Activated CD8-positive, alpha-beta T cell treated with anti-CD3 and anti-CD28 coated beads for 36 hours (primary cell): ENCODE results near the gene DCTN5. TPM values are rescaled to one million over a fixed set of nuclear protein-coding genes. Genes with fewer than 3 reads are reported as not detected.

Source experiments
- ATAC-seq: fragments of 200-7000 bp; cut with Tn5 transposase; one replicate; pipeline ENCODE4 v1.10.0; 2021; ENCODE audit warnings: mild to moderate bottlenecking, moderate library complexity
- CTCF ChIA-PET: fragments of 350-600 bp; sonication (Branson Sonifier 250); formaldehyde crosslinking; loops from one replicate; lab custom pipeline; 2021; ENCODE audit warnings: antibody characterized with exemption; lab: Charles Lee
- POLR2A ChIA-PET: fragments of 350-600 bp; sonication (Branson Sonifier 250); formaldehyde crosslinking; loops from one replicate; lab custom pipeline; 2021; ENCODE audit warnings: antibody characterized with exemption; lab: Charles Lee
- DNase-seq: peaks from one replicate; pipeline ENCODE4 v3.0.0-alpha.2; 2020
- H3K27ac Mint-ChIP-seq: one replicate; pipeline ENCODE4 v1.8.0; 2021; ENCODE audit warnings: mild to moderate bottlenecking, mixed read lengths
- H3K27me3 Mint-ChIP-seq: one replicate; pipeline ENCODE4 v1.8.0; 2021; ENCODE audit warnings: mixed read lengths
- H3K36me3 Mint-ChIP-seq: one replicate; pipeline ENCODE4 v1.8.0; 2021; ENCODE audit warnings: low read depth, mixed read lengths
- H3K4me1 Mint-ChIP-seq: one replicate; pipeline ENCODE4 v1.8.0; 2021; ENCODE audit warnings: low read depth, mixed read lengths
- H3K4me3 Mint-ChIP-seq: one replicate; pipeline ENCODE4 v1.8.0; 2021; ENCODE audit warnings: mild to moderate bottlenecking, moderate library complexity, mixed read lengths
- H3K9me3 Mint-ChIP-seq: one replicate; pipeline ENCODE4 v1.8.0; 2021; ENCODE audit warnings: mixed read lengths
- CTCF ChIP-seq: fragments of 200-600 bp; IDR thresholded peaks from one replicate; pipeline ENCODE4 v1.8.0; 2022; ENCODE audit warnings: antibody characterized with exemption, mild to moderate bottlenecking
- intact Hi-C: fragments of 100-400 bp; cut with micrococcal nuclease; formaldehyde crosslinking; loops from one replicate; pipeline ENCODE4 v1.10.0; 2022
- total RNA-seq, 2 experiments: library from RNA; stranded (reverse); gene quantifications; one replicate each; pipeline ENCODE4 v1.2.3, GENCODE V29; 2021

The DCTN5 gene
- total RNA-seq, 2 experiments from 2014 or later: 51.3 to 54.1 TPM

GRCh38 chr16:23668225-23668624 lies 27.0 kb downstream of the DCTN5 start:
- no peak overlapping the region for H3K4me3 Mint-ChIP-seq
- H3K4me1 Mint-ChIP-seq: peaks cover 19% of the 10 kb centered on the region

DNA sequence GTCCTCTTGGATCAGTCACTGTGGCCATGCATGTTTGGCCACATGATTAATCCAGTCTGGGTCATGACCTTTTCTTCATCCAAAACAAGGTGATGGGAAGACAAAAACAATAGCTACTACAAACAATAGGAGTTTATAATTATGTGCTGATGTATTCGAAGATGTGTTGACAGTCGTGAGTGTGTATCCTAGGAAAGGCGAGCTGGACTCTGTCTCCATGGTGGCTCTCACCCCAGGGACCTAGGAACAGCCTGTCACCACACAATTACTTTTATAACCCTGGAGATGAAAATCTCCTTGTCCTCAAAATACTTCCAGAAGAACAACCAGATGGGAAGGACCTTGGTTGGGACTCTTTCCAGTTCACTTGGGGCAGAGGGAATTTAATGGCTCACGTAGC lies 27.6 kb downstream of the DCTN5 start:
- H3K4me3 Mint-ChIP-seq: no peak overlapping the region
- intact Hi-C loops: no loop called here
- H3K27me3 Mint-ChIP-seq: no peaks in the 10 kb centered on the region
- ChIA-PET CTCF (interaction anchor here (1.1 kb wide), 1 partner anchor 26 kb away, joined by 3 read pairs; no protein-coding TSS in a partner anchor), POLR2A (interaction anchor here (0.6 to 3.2 kb wide), 2 partner anchors 10 to 33 kb away, joined by 3 to 19 read pairs; partner anchors contain the start of gene PLK1)
- H3K4me1 Mint-ChIP-seq: peaks cover 19% of the 10 kb centered on the region
- no peaks in the 10 kb centered on the region for H3K9me3 Mint-ChIP-seq
- ATAC-seq (no peak), DNase-seq (no peak)
- H3K27ac Mint-ChIP-seq: no peak overlapping the region
- TF ChIP-seq CTCF: no peak
- H3K36me3 Mint-ChIP-seq: peaks cover 58% of the 10 kb centered on the region

More at GRCh38 chr16:23668225-23668624, 27.0 kb downstream of the DCTN5 start:
- ChIA-PET POLR2A (interaction anchor here (3.2 kb wide), 1 partner anchor 10 kb away, joined by 19 read pairs; the partner anchor contains the start of gene PLK1), CTCF (interaction anchor here (1.1 kb wide), 1 partner anchor 26 kb away, joined by 3 read pairs; no protein-coding TSS in a partner anchor)
- H3K36me3 Mint-ChIP-seq: peaks cover 60% of the 10 kb centered on the region
- intact Hi-C loops: no loop called here
- H3K27ac Mint-ChIP-seq: no peak overlapping the region
- TF ChIP-seq CTCF: no peak
- H3K27me3 Mint-ChIP-seq: no peaks in the 10 kb centered on the region
- ATAC-seq (no peak), DNase-seq (no peak)
- H3K9me3 Mint-ChIP-seq: no peaks in the 10 kb centered on the region

GRCh38 chr16:23670137-23670776 lies 29.0 kb downstream of the DCTN5 start:
- intact Hi-C loops: no loop called here
- H3K9me3 Mint-ChIP-seq: no peaks in the 10 kb centered on the region
- no peak for TF ChIP-seq CTCF
- ChIA-PET CTCF (interaction anchor here (0.7 to 1.2 kb wide), 3 partner anchors 10 to 133 kb away, joined by 3 read pairs; partner anchors contain the start of gene PALB2), POLR2A (interaction anchor here (0.6 to 3.2 kb wide), 3 partner anchors 8 to 710 kb away, joined by 3 to 19 read pairs (median 3); partner anchors contain the start of gene PLK1)
- H3K4me3 Mint-ChIP-seq: no peak overlapping the region
- peaks cover 19% of the 10 kb centered on the region for H3K4me1 Mint-ChIP-seq
- no peak overlapping the region for H3K27ac Mint-ChIP-seq
- ATAC-seq: peak; percentile 98
- H3K27me3 Mint-ChIP-seq: no peaks in the 10 kb centered on the region
- DNase-seq: peak; percentile 83
- H3K36me3 Mint-ChIP-seq: peaks cover 50% of the 10 kb centered on the region

DNA sequence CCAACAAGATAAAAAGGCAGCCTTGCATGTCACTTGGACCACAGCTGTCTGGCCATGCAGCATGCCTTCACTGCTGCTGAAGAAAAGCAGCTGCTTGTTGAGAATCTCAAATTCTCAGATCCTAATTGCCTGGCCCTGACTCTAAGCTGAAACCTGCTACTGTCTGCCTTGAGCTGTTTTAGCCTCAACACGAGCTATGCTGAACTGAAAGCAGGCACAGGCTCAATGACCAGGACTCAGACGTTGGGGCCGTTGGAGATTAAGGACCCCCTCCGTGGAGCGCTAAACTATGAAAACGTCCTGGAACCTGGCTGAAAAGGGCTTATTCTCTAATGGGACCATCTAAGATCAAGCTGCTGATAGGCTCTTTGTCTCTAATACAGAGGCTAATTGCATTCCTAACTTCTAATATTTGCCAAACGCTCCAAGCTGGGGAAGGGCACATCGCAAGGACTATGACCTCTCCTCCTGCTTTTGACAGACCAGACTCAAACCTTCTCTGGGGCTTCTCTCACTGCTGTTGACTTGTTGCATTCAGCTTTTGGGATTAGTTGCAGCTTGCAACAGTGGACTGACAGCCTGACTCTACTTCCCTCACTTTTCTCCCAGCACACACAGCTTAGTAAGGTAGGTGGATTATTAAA lies 32.8 kb downstream of the DCTN5 start:
- Mint-ChIP-seq H3K4me1 (peaks cover 20% of the 10 kb centered on the region), H3K36me3 (peaks cover 29% of the 10 kb centered on the region), H3K9me3 (no peaks in the 10 kb centered on the region), H3K27ac (no peak overlapping the region), H3K4me3 (no peak overlapping the region), H3K27me3 (no peaks in the 10 kb centered on the region)
- no peak for ATAC-seq
- intact Hi-C loops: no loop called here
- ChIA-PET CTCF (no interaction called here), POLR2A (no interaction called here)
- no peak for TF ChIP-seq CTCF
- DNase-seq: no peak
